GM23248 (cell line): ENCODE results near the gene HK1. TPM values are rescaled to one million over a fixed set of nuclear protein-coding genes. Genes with fewer than 3 reads are reported as not detected.

Source experiments
- DNase-seq: peaks from one replicate; pipeline ENCODE4 v3.0.0-alpha.2; 2015
- H2AFZ ChIP-seq: fragments of 200-600 bp; sonication (generic); 2 replicates; pipeline ENCODE4 v1.6.1; 2016; ENCODE audit warnings: antibody characterized with exemption
- H3F3A ChIP-seq: fragments of 200-600 bp; sonication (generic); 2 replicates; pipeline ENCODE4 v1.6.1; 2016; ENCODE audit warnings: mild to moderate bottlenecking, antibody characterized with exemption, mixed run types; ENCODE audit not compliant: insufficient read depth
- H3K27ac ChIP-seq: fragments of 200-600 bp; sonication (generic); 2 replicates; pipeline ENCODE4 v1.5.1; 2016; ENCODE audit warnings: mild to moderate bottlenecking
- H3K27me3 ChIP-seq: fragments of 200-600 bp; sonication (generic); replicated peaks from 2 replicates; pipeline ENCODE4 v1.6.1; 2016; ENCODE audit warnings: mild to moderate bottlenecking; ENCODE audit not compliant: insufficient read depth
- H3K36me3 ChIP-seq: fragments of 200-600 bp; sonication (generic); 2 replicates; pipeline ENCODE4 v1.6.1; 2016; ENCODE audit warnings: low read depth, mild to moderate bottlenecking
- H3K4me1 ChIP-seq: fragments of 200-600 bp; sonication (generic); 2 replicates; pipeline ENCODE4 v1.6.1; 2016; ENCODE audit warnings: mild to moderate bottlenecking; ENCODE audit not compliant: insufficient read depth
- H3K4me2 ChIP-seq: fragments of 200-600 bp; sonication (generic); one replicate; pipeline ENCODE4 v1.6.1; 2016; ENCODE audit warnings: mild to moderate bottlenecking; ENCODE audit not compliant: unreplicated experiment
- H3K4me3 ChIP-seq: fragments of 200-600 bp; sonication (generic); 2 replicates; pipeline ENCODE4 v1.5.1; 2016; ENCODE audit warnings: mild to moderate bottlenecking
- H3K79me2 ChIP-seq: fragments of 200-600 bp; sonication (generic); 2 replicates; pipeline ENCODE4 v1.6.1; 2016; ENCODE audit warnings: mild to moderate bottlenecking; ENCODE audit not compliant: insufficient read depth
- H3K9ac ChIP-seq: fragments of 200-600 bp; sonication (generic); 2 replicates; pipeline ENCODE4 v1.6.1; 2016; ENCODE audit warnings: mild to moderate bottlenecking
- H3K9me2 ChIP-seq: fragments of 200-600 bp; sonication (generic); 2 replicates; pipeline ENCODE4 v1.6.1; 2016; ENCODE audit warnings: mixed run types, mild to moderate bottlenecking, moderate library complexity; ENCODE audit not compliant: insufficient read depth
- H3K9me3 ChIP-seq: fragments of 200-600 bp; sonication (generic); one replicate; pipeline ENCODE4 v1.6.1; 2017; ENCODE audit warnings: low read depth
- H4K20me1 ChIP-seq: fragments of 200-600 bp; sonication (generic); 2 replicates; pipeline ENCODE4 v1.6.0; 2016; ENCODE audit not compliant: insufficient read depth
- EZH2 ChIP-seq: fragments of 200-600 bp; sonication (generic); IDR thresholded peaks from 2 replicates; pipeline ENCODE4 v1.6.1; 2018; ENCODE audit warnings: antibody characterized with exemption, mild to moderate bottlenecking; ENCODE audit not compliant: insufficient read depth, poor library complexity, severe bottlenecking
- EZH2phosphoT487 ChIP-seq: fragments of 200-600 bp; sonication (generic); IDR thresholded peaks from 2 replicates; pipeline ENCODE4 v1.6.1; 2018; ENCODE audit warnings: antibody characterized with exemption, moderate library complexity, mild to moderate bottlenecking, low read depth; ENCODE audit not compliant: insufficient read depth
- WGBS, 2 experiments: methylation state at CpG; one replicate each; pipeline ENCODE4 v1.1.6; 2015 to 2017; ENCODE audit warnings: low lambda C conversion rate in 2 of 2, low coverage in 1 of 2; ENCODE audit errors: missing lambda C conversion rate in 2 of 2; 5-methylcytosine and 5-hydroxymethylcytosine counted together
- in situ Hi-C: fragments of 300-500 bp; cut with MboI; formaldehyde crosslinking; loops from 2 replicates; pipeline ENCODE4 v1.15.0; 2020
- polyA plus RNA-seq: library from polyadenylated mRNA; unstranded; fragments of >200 nt; fragmentation: Nextera tagmentation; extraction: Ambion mirVana; gene quantifications from 2 replicates; pipeline ENCODE4 v1.2.1, GENCODE V29; 2016
- total RNA-seq: library from RNA; depleted of rRNA; stranded (reverse); fragments of >200 nt; shearing (Covaris generic); gene quantifications from 2 replicates; pipeline ENCODE4 v1.2.3, GENCODE V29; 2014

HK1 gene
- total and polyA plus RNA-seq, 2 experiments from 2014 or later = 96.6 to 134 TPM

- Histone ChIP-seq H3K4me3 (no peak overlapping the region), H3K9ac (peak overlapping the region; percentile 42; the same call in 1 of the 2 replicates), H3K27me3 (no peaks in the 10 kb centered on the region), H3K4me2 (no peak overlapping the region), H3K79me2 (no peaks in the 10 kb centered on the region), H3K9me3 (no peaks in the 10 kb centered on the region), H3F3A (peaks cover 21% of the 10 kb centered on the region), H3K9me2 (no peaks in the 10 kb centered on the region), H4K20me1 (no peaks in the 10 kb centered on the region), H3K4me1 (peaks cover 39% of the 10 kb centered on the region), H3K27ac (peak overlapping the region; percentile 36), H2AFZ (no peak overlapping the region; the same call in 1 of the 2 replicates), H3K36me3 (no peaks in the 10 kb centered on the region)
- TF ChIP-seq EZH2phosphoT487 = no peak
- no peak for TF ChIP-seq EZH2
- DNase-seq = peak; percentile 78
- WGBS, 2 experiments = 49 to 53% methylated on average over 6 of the region's 6 CpGs
- in situ Hi-C loops = no loop called here
These were observed 38.4 kb upstream of the HK1 start for GRCh38 chr10:69239816-69240434.

- H3K36me3 ChIP-seq = no peaks in the 10 kb centered on the region
- no peak overlapping the region for H3K9ac ChIP-seq
- H3K9me2 ChIP-seq = no peaks in the 10 kb centered on the region
- no peak for DNase-seq
- H4K20me1 ChIP-seq = no peaks in the 10 kb centered on the region
- H3K4me1 ChIP-seq = peaks cover 39% of the 10 kb centered on the region
- no peaks in the 10 kb centered on the region for H3K27me3 ChIP-seq
- no peaks in the 10 kb centered on the region for H3K79me2 ChIP-seq
- H3F3A ChIP-seq = peaks cover 21% of the 10 kb centered on the region
- H2AFZ ChIP-seq = no peak overlapping the region
- no peak overlapping the region for H3K4me2 ChIP-seq
- H3K27ac ChIP-seq = no peak overlapping the region; the same call in 1 of the 2 replicates
- WGBS, 2 experiments = 89 to 93% methylated on average over 11 of the region's 11 CpGs
- no peaks in the 10 kb centered on the region for H3K9me3 ChIP-seq
- TF ChIP-seq EZH2 (no peak), EZH2phosphoT487 (no peak)
- no peak overlapping the region for H3K4me3 ChIP-seq
- in situ Hi-C loops = no loop called here
These were observed 37.8 kb upstream of the HK1 start for GRCh38 chr10:69240455-69240854.

- Histone ChIP-seq H3K4me2 (peak overlapping the region; percentile 70), H3K27ac (peak overlapping the region; percentile 38), H3F3A (peaks cover 21% of the 10 kb centered on the region), H2AFZ (peak overlapping the region; percentile 38; the same call in 1 of the 2 replicates), H3K9ac (no peak overlapping the region), H3K36me3 (no peaks in the 10 kb centered on the region), H3K9me2 (no peaks in the 10 kb centered on the region), H3K9me3 (no peaks in the 10 kb centered on the region), H4K20me1 (no peaks in the 10 kb centered on the region), H3K79me2 (no peaks in the 10 kb centered on the region), H3K4me1 (peaks cover 39% of the 10 kb centered on the region), H3K27me3 (no peaks in the 10 kb centered on the region), H3K4me3 (no peak overlapping the region)
- in situ Hi-C loops = no loop called here
- 21 to 25% methylated on average over 7 of the region's 7 CpGs for WGBS, 2 experiments
- peak; percentile 87 for DNase-seq
- TF ChIP-seq EZH2phosphoT487 (no peak), EZH2 (no peak)
These were observed 36.7 kb upstream of the HK1 start for GRCh38 chr10:69241575-69241974.

- Histone ChIP-seq H3K4me2 (peak overlapping the region; percentile 70), H3K9me3 (no peaks in the 10 kb centered on the region), H3K4me3 (no peak overlapping the region), H2AFZ (peak overlapping the region; percentile 38; the same call in 1 of the 2 replicates), H3K9ac (no peak overlapping the region), H4K20me1 (no peaks in the 10 kb centered on the region), H3K27ac (peak overlapping the region; percentile 38), H3K9me2 (no peaks in the 10 kb centered on the region), H3K79me2 (no peaks in the 10 kb centered on the region), H3K27me3 (no peaks in the 10 kb centered on the region), H3K4me1 (peaks cover 39% of the 10 kb centered on the region), H3K36me3 (no peaks in the 10 kb centered on the region), H3F3A (peaks cover 21% of the 10 kb centered on the region)
- in situ Hi-C loops = no loop called here
- no peak for DNase-seq
- TF ChIP-seq EZH2 (no peak), EZH2phosphoT487 (no peak)
- WGBS, 2 experiments = 75 to 80% methylated on average over 11 of the region's 11 CpGs
These were observed 36.0 kb upstream of the HK1 start for GRCh38 chr10:69242040-69242851.
